T-helper 1 cell treated with Interleukin-12 subunit alpha and Interleukin-12 subunit beta and Interleukin-4 antibody, amounts not matched to agents 30 ng/mL and 1 ng/mL, for 36 hours (primary cell): ENCODE measurements around the gene HMGN2. TPM values are rescaled to one million over a fixed set of nuclear protein-coding genes. Genes with fewer than 3 reads are reported as not detected.

ENCODE experiments used
- total RNA-seq: library from RNA; stranded (reverse); gene quantifications from 2 replicates; pipeline ENCODE4 v1.2.3, GENCODE V29; 2022

HMGN2 gene
- total RNA-seq, 1 donor from 2014 or later, result 675 TPM

Other genes starting within 250 kb of the HMGN2 start
- 34.8 and 35.6 TPM in 2 replicates for gene CEP85, start 238.2 kb upstream of the HMGN2 start, total RNA-seq
- 739 and 749 TPM in 2 replicates for gene SH3BGRL3, start 192.4 kb upstream of the HMGN2 start, total RNA-seq
- gene UBXN11, start 165.8 kb upstream of the HMGN2 start, total RNA-seq, result 30.6 and 33.8 TPM in 2 replicates
- gene CD52, start 154.5 kb upstream of the HMGN2 start, total RNA-seq, result 1,323 and 1,401 TPM in 2 replicates
- gene CRYBG2, start 118.3 kb upstream of the HMGN2 start, total RNA-seq, result 3.8 and 4.2 TPM in 2 replicates
- 0.34 TPM in 1 of 2 replicates, not detected in the other for gene ZNF683, start 99.7 kb upstream of the HMGN2 start, total RNA-seq
- gene LIN28A, start 61.6 kb upstream of the HMGN2 start, total RNA-seq, result not detected in 2 replicates
- 63.7 and 65.4 TPM in 2 replicates for gene DHDDS, start 40.1 kb upstream of the HMGN2 start, total RNA-seq
- 216 and 220 TPM in 2 replicates for gene RPS6KA1, start 57.3 kb downstream of the HMGN2 start, total RNA-seq
- gene ARID1A, start 223.6 kb downstream of the HMGN2 start, total RNA-seq, result 124 and 130 TPM in 2 replicates